HG02588 (cell line): Measurements from ENCODE around the gene ATP8B1.
A peak's percentile ranks its signal among the peaks of the same experiment; 100 is the strongest.

Experiments
- ATAC-seq: cut with Tn5 transposase; IDR thresholded peaks from one replicate; pipeline ENCODE4 v1.9.1; 2021; ENCODE audit warnings: mild to moderate bottlenecking, moderate library complexity; ENCODE audit not compliant: unreplicated experiment

The ATP8B1 gene

DNA sequence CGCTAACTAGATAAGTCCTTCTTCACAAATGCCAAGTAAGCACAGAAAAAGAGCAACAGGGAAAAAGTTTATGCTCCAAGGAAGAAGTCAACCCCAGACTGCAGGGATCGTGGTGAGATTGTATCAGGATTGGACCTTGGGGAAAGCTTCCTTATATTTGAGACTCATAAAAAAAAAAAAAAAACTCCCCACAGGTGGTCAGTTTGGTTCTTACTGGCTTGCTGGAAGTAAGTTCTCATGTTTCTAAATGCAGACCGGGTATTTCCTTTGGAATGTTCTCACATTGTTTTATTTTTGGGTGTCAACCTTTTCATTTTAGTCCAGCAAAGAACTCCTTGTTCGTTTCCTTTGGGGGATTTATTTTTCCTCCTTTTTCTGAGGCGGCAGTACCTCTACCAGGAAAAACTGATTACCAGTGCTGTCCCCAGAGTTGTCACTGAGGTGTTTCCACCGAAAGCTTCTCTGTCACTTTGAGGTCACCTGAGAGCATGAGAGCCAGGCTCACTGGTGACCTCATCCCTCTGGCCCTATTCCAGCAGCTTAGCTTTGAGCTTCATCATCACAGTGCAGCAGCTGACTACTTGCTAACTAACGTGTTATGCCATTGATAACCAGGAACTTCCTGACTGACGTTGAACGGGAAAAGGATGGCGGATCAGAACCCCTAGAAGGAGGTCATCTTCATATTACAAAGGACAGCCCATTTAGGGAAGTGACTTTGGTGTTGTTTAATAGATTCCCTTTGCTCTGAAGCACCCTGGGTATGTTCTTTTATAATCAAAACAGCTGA, 16.8 kb upstream of the ATP8B1 start:
- peak; percentile 56 for ATAC-seq

DNA sequence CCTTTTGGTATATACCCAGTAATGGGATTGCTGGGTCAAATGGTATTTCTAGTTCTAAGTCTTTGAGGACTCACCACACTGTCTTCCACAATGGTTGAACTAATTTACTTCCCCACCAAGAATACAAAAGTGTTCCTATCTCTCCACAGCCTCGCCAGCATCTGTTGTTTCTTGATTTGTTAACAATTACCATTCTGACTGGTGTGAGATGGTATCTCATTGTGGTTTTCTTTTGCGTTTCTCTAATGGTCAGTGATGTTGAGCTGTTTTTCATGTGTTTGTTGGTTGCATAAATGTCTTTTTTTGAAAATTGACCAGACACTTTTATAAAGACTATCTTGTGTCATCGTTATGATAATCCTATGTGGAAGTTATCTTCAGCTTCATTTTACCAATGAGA, 16.0 kb upstream of the ATP8B1 start:
- no peak for ATAC-seq

DNA sequence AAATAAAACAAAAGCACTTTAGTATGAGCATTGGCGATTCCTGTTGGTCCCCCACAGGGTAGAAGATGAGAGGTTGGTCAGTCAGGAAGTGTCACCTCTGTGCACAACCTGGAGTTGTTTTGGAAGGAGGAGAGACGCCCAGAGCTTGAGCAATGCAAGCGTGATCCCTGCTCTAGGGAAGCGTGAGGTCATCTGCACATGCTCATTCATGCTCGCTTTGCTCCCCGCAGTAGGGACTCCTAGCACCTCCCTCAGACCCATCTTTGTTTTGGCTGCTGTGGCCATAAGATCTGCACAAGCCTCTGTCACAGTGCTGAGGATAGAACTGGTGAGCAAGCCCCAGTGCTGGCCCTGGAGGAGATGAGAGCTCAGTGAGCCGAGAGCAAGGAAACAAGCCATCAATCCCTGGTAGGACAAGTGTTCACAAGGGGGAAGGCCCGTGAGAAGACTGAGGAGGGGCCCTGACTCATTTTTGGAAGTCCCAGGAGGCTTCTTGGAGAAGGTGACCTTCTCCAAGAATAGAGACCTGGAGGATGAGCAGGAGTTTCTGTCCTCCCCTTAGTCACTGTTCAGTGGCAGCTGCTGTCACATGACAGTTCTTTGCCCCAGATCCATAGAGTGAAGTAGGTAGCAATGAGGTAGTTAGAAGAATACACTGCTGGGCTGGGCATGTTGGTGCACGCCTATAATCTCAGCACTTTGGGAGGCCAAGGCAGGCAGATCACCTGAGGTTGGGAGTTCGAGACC, 13.3 kb upstream of the ATP8B1 start:
- no peak for ATAC-seq

DNA sequence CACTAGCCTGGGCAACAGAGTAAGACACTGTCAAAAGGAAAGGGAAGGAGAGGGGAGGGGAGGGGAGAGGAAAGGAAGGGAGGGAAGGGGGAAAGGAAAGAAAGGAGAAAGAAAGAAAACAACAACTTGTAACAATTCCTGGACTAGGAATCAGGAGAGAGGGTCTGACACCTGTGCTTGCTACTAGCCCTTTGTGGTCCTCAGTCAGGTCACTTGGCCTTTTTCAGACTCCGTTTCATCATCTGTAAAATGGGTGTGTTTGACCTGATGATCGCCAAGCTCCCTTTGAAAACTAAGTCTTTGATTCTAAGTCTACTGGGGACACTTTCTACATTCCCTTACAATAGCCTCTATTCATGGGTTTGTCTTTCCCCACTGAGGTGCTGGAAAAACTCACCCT, 11.4 kb upstream of the ATP8B1 start:
- ATAC-seq, result no peak

DNA sequence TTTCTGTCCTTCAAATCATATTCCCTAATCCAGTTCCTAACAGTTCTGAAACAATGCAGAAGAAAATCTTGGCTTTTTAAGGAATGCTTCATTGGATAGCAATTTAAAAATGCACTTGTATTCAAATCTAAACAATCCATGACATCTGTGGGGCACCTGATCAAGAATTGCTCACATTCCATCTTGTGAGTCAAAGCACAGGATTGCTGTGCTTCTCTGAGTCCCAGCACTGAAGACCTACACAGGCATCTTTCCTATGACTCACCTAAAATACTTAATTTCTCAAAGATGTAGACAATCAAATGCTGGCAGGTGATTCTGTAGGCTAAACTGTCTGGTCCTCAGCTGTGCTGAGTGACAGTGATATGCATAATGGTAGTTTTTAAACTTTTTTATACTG, 10.1 kb upstream of the ATP8B1 start:
- ATAC-seq, result no peak

DNA sequence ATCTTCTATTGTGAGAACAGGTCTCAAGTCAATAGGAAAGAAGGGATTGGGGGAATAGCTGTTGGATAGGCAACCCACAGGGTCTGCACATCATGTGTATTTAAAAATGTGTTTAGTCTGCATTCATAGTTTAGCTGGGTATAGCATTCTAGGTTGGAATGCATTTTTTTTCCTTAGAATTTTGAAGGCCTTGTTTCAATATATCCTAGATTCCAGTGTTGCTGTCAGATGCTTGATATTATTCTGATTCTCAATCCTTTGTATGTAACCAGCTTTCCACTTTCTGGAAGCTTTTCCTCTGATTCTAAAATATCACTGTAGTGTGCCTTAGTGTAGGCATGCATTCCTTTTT, 9.0 kb upstream of the ATP8B1 start:
- no peak for ATAC-seq

DNA sequence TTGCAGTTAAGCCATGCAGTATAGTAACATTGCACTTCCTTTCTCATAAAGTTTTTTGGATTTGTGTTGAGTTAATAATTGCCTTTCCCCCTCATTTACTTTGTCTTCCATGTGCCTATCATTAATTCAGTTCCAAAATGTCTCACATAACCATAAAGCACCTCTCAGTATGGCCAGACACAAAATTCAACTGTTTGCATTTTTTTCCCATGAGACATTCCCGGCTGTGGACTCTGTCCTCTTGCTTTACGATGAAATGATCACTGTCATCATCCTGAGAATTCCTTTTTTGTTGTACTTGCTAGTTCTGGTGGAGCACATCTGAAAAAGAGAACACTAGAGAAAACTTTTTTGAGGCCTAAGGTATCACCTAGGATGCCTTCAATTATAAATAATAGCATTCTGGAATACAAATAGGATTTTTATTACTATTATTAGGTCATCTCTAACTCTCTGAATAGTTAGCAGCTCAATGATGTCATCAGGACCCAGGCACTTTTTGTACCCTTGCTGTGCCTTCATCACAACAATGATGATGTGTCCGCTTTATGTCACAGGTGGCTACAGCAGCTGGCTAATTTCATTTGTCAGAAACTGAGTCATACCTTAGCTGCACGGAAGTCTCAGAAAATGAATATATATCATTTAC, 8.5 kb upstream of the ATP8B1 start:
- ATAC-seq, result no peak

DNA sequence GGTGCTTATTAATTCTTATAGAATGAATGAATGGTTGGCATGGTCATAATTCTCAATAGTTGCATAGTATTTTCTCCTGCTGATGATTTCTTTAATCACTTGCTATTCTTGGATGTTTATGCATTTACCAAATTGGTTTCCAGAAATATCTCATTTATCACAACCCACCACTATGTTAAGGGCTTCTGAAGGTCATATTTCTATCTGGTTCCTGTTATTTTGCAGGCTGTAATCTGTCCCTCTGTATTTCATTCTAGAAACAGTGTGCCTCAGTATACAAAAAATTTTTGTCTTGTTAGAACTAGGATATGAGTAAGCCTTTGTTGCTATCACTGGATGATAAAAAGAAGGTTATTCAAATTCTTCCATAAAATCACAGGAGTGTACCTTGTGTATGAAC, 6.1 kb upstream of the ATP8B1 start:
- ATAC-seq, result no peak

DNA sequence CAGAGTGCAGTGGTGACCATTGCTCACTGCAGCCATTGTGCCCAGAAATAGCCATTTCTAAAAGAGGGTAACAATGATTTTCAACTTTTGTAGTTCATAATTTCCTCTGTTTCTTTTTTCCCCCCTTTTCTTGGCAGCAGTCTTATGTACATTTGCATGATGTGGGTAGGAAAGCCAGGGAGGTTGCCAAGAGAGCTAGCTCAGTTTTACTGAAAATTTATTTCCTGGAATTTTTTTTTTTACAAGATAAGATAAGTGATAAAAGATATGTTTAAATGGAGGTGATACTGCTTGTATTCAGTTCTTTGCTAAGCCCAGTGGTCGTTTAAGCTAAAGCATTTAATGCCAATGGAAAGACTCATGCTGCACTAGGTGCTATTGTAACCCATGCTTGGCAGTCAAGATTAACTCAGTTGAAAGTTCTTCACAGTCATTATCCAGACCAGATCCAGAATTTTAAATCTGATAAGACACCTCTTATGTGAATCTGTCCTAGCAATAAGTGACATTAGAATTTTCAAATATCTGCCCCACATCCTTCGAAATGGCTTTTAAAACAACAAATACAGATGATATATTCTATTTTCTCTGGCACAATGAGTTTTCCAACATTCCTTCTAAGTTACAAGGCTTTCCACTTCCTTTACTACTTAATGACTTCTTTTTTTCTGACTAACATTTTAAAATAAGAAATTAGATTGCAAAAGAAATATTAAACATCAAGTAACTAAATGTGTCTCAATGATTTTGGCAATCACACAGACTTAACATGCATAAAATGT, 4.4 kb upstream of the ATP8B1 start:
- ATAC-seq, result no peak

DNA sequence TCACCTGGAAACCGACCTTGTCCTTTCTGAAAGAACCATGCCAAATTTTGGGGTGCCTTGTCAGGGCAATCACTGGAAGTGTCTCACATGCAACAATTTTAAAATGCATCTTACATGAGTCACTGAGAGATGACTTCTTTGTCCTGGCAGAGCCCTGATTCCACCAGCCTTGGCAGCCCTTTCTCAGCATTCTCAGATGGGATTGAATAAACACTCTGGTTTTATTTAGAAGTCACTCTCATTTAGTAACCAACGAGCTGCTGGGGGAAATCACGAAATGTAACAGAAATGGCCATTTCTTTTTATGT, 3.8 kb upstream of the ATP8B1 start:
- no peak for ATAC-seq

DNA sequence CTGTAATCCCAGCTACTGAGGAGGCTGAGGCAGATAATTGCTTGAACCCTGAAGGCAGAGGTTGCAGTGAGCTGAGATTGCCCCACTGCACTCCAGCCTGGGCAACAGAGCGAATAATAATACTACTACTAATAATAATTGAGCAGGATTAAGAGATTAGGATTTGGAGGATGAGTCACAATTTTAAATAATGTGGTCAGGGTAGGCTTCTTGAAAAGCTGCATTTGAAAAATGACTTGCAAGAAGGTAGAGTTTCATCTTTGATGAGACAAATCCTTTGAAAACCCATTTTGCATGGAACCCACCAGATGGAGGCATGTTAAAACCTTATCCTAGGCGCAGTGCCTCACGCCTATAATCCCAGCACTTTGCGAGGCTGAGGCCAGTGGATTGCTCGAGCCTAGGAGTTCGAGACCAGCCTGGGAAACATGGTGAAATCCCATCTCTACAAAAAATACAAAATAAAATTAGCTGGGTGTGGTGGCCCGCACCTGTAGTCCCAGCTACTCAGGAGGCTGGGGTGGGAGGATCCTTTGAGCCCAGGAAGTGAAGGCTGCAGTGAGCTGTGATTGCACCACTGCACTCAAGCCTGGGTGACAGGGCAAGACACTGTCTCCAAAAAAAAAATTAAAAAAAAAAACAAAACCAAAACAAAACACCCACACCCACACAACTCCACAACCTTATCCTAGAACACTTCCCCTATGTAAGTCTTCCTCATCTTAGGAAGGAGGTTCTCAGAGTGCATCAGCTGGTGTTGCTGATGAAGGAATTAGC, 3.3 kb upstream of the ATP8B1 start:
- no peak for ATAC-seq

DNA sequence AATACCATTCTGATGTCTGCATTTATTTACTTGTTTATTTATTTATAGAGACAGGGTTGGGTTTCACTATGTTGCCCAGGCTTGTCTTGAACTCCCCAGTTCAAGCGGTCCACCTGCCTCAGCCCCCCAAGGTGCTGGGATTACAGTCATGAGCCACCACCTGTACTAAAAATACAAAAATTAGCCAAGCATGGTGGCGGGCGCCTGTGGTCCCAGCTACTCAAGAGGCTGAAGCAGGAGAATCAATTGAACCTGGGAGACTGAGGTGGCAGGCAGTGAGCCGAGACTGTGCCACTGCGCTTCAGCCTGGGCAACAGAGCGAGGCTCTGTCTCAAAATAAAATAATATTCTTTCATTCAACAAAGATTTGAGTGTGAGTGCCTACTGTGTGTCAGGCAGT, 2.0 kb upstream of the ATP8B1 start:
- ATAC-seq, result no peak

DNA sequence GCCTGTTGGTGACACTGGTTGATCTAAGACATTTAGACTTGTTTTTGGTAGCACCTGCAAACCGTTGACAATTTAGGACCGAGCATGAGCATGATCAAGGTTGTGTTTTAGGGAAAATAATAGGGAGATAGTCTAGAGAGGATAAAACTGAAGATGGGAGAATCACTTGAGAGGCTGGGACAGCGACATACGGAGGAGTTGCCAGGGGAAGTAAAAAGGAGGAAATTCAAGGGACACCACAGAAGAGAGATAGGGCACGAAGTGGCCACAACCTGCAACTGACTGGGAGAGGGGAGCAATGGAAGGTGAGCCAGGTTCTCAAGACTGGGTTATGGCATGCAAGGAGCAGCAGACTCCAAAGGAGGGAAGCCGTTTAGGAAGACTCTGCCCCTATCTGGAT, 1.4 kb upstream of the ATP8B1 start:
- ATAC-seq, result no peak

DNA sequence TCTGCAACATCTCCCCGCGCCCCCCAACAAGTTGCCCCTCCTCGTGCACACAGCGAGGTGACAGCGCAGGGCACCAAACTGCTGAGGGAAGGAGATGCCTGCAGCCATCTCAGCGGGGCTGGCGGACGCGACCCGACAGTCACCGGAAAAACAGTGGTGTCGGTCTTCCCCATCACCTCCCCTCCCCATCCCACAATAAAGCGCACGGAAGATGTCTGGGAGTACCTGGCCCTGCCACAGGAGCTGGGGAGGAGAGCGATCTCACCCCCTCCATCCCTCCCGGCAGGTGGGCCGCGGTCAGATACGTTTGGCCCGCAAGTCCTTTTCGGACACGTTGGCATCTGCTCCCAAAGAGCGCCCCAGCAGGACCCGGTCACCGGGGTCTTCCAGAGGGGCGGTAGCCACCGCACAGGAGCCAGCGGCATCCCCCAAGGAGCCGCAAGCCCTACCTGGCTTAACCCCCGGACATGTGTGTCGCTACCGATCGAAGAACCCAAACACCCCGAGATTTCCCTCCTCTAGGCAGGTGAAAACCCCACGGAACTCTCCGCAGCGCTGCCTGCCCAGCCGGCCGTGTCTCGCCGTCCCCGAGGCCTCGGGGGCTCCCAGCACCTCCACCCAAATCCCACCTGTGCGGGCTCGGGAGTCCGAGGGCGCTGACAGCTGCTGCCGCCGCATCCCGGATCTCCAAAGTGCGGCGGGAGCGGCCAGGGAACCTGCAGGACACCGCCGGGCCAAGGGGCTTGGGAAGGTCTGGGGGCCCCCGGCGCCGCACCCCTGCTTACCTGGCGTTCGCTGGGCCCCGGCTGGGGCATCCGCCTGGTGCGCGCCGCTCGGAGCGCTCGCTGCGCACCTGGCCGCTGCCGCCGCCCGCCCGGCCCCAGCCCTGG, 657 bp downstream of the ATP8B1 start:
- peak; percentile 12 for ATAC-seq

DNA sequence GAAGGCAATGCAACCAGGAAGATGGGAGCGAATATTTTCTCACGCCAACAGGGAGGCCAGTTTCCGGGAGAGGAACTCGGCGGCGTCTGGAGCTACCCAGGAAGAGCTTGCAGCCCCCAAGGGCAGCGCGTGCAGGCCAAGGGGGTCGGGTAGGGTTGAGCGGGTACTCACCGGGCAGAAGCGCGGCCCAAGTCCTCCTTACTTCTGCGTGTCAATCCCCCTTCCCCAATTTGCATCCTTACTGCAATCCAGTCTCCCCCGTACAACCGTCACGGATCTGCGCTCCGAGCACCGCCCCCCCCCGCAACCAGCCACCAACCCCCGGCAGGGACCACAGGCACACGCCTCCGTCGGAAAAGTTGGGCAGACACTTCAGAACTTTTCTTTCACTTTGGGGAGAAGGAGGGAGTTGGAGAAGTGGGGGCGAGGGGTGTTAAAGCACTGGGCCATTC, 1.3 kb downstream of the ATP8B1 start:
- no peak for ATAC-seq

DNA sequence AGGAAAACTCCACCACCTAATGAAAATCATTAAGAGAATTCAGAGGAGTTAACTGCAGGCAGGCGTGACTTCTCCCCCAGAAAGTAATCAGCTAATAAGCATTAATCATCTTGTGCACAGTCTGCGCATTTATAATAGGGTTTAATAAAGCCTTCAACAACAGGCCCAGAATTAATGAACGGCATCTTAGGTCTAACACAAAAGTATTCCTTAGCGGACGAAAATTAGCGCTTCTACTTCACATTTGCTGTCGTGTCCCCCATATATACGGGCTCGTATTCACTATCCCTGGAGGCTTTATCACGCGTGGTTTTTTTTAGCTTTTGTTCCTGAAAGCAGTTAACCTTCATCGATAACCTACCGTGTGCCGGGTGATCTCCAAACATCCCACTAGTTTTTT, 1.8 kb downstream of the ATP8B1 start:
- no peak for ATAC-seq

DNA sequence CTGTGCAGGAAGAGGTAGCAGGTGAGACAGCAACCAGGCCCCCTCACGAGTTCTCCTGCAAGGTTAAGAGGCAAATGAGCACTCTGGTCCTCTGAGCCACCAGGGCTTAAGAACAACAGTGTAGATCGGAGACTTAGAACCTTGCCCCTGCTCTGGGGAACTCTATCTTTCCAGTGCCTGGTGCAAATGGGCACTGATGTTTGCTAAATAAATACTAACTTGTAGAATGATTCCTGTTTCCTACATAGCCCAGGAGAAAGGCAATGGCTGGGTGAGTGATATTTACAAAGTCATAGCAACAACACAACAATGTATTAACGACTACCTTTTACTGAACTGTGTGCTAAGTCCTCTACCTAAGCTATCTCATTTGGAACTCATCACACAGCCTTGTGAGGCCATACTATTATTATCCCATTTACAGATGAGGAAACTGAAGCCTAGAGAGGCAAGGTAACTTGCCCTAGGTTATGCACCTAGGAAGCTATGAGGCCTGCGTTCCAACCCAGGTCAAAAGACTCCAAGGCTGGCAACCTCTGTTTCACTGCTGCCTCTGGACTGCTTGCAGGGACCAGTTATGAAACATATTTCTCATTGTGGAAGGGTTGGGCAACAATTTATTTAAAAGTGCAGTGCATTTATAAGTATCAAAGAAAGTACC, 4.3 kb downstream of the ATP8B1 start:
- ATAC-seq, result no peak

DNA sequence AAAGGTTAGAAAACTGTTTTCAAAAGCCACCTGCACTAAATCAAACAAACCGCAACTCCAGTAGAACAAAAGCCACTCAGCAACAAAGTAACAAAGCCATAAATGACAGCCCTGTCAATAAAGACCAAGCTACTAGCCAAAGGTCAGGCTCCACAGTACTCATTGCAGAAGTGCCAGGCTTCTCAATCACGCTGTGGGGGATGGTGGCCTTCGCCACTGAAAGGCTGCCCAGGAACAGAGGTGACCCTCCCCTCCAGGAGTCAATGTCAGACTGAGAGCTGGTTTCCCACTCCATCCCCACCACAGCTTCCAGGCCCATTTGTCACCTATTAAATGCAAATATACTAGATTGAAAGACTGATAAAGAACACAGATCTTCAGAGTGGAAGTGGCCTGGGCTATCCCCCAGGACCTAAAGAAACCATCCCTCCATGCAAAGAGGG, 5.9 kb downstream of the ATP8B1 start:
- no peak for ATAC-seq
